Ishikawa (cell line): ENCODE data around the gene FOXJ2.

ENCODE experiments used
- CEBPB ChIP-seq: IDR thresholded peaks from 2 replicates; pipeline ENCODE4 v1.6.1; 2012
- CREB1 ChIP-seq: IDR thresholded peaks from 2 replicates; pipeline ENCODE4 v1.6.1; 2012; ENCODE audit warnings: low read depth
- EGR1 ChIP-seq: IDR thresholded peaks from 2 replicates; pipeline ENCODE4 v1.6.1; 2012
- EP300 ChIP-seq: IDR thresholded peaks from 2 replicates; pipeline ENCODE4 v1.6.1; 2012; ENCODE audit warnings: borderline replicate concordance
- MAX ChIP-seq: IDR thresholded peaks from 2 replicates; pipeline ENCODE4 v1.6.1; 2012
- NFIC ChIP-seq: IDR thresholded peaks from 2 replicates; pipeline ENCODE4 v1.6.1; 2012
- REST ChIP-seq: IDR thresholded peaks from 2 replicates; pipeline ENCODE4 v1.6.1; 2012; ENCODE audit warnings: low read depth, mild to moderate bottlenecking
- TAF1 ChIP-seq: IDR thresholded peaks from 2 replicates; pipeline ENCODE4 v1.6.1; 2012; ENCODE audit warnings: low read depth, mild to moderate bottlenecking
- TCF12 ChIP-seq: IDR thresholded peaks from 2 replicates; pipeline ENCODE4 v1.6.1; 2012; ENCODE audit warnings: low read depth
- TEAD4 ChIP-seq: IDR thresholded peaks from 2 replicates; pipeline ENCODE4 v1.6.1; 2012
- YY1 ChIP-seq: IDR thresholded peaks from 2 replicates; pipeline ENCODE4 v1.6.1; 2012; ENCODE audit warnings: low read depth
- ZBTB7A ChIP-seq: IDR thresholded peaks from 2 replicates; pipeline ENCODE4 v1.6.1; 2012; ENCODE audit warnings: low read depth
- TF ChIP-seq, protein P1 (sequence below): IDR thresholded peaks from 2 replicates; pipeline ENCODE4 v1.6.1; 2012

DNA sequence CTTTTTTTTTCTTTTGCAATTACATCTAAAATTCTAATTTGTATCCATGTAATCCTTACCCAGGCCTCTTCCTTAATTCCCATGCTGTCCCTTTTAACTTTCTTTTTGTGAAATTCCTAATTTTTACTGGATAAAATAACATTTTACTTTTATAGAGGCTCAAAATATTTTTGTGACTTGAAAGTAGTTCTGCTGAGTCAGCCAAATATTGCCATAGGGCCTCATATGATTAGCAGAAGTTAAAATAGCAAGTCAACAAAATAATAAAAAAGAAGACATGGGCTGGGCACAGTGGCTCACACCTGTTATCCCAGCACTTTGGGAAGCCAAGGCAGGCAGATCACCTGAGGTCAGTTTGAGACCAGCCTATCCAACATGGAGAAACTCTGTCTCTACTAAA, 31.6 kb downstream of the FOXJ2 start:
- TF ChIP-seq TEAD4 (no peak), MAX (no peak), TAF1 (no peak), EGR1 (no peak), TCF12 (no peak), EP300 (no peak), ZBTB7A (no peak), REST (no peak), CEBPB (no peak), YY1 (no peak), NFIC (no peak), CREB1 (no peak)
- TF ChIP-seq, protein P1, sequence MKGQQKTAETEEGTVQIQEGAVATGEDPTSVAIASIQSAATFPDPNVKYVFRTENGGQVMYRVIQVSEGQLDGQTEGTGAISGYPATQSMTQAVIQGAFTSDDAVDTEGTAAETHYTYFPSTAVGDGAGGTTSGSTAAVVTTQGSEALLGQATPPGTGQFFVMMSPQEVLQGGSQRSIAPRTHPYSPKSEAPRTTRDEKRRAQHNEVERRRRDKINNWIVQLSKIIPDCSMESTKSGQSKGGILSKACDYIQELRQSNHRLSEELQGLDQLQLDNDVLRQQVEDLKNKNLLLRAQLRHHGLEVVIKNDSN: no peak
